SK-N-MC (cell line): Measurements from ENCODE around the gene PTPN9.
"Not testable (repeated sequence)": the region's sequence is repeated elsewhere in the genome, so short reads cannot be mapped to it uniquely, and the experiment has no call there.

Source experiments
- EZH2 ChIP-seq: fragments of 200-600 bp; sonication (generic); IDR thresholded peaks from one replicate; pipeline ENCODE4 v1.6.1; 2017; ENCODE audit warnings: antibody characterized with exemption
- FOXP2 ChIP-seq: optimal IDR thresholded peaks from 2 replicates; pipeline ENCODE3; 2011; ENCODE audit warnings: mild to moderate bottlenecking, moderate library complexity; ENCODE audit not compliant: insufficient read depth; ENCODE audit errors: extremely low read length, control extremely low read depth
- POLR2AphosphoS5 ChIP-seq: IDR thresholded peaks from 2 replicates; pipeline ENCODE4 v1.6.1; 2012; ENCODE audit warnings: mild to moderate bottlenecking, low read depth, low read length, borderline replicate concordance

DNA sequence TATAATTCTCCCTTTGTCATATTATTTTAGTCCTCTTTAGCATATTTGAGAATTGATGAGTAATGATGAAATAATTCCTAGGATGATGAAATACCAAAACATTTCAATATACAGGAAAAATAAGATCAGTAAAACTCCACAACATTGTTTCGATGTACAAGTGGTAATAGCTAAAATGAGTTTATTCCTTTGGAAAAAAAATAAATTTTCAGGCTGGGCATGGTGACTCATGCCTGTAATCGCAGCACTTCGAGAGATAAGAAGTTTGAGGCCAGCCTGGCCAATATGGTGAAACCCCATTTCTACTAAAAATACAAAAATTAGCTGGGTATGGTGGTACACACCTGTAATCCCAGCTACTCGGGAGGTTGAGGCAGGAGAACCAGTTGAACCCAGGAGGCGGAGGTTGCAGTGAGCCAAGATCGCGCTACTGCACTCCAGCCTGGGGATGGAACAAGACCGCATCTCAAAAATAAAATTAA lies 135.1 kb downstream of the PTPN9 start:
- not testable (repeated sequence) for TF ChIP-seq EZH2, POLR2AphosphoS5, FOXP2
